ENCODE results near the gene TSG101.
A peak's percentile ranks its signal among the peaks of the same experiment; 100 is the strongest.

The TSG101 gene

GRCh38 chr11:18463439-18463838, 63.3 kb downstream of the TSG101 start:
- TF ChIP-seq, protein P1, sequence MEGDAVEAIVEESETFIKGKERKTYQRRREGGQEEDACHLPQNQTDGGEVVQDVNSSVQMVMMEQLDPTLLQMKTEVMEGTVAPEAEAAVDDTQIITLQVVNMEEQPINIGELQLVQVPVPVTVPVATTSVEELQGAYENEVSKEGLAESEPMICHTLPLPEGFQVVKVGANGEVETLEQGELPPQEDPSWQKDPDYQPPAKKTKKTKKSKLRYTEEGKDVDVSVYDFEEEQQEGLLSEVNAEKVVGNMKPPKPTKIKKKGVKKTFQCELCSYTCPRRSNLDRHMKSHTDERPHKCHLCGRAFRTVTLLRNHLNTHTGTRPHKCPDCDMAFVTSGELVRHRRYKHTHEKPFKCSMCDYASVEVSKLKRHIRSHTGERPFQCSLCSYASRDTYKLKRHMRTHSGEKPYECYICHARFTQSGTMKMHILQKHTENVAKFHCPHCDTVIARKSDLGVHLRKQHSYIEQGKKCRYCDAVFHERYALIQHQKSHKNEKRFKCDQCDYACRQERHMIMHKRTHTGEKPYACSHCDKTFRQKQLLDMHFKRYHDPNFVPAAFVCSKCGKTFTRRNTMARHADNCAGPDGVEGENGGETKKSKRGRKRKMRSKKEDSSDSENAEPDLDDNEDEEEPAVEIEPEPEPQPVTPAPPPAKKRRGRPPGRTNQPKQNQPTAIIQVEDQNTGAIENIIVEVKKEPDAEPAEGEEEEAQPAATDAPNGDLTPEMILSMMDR (conservative IDR thresholded peaks at IDR 0.05; ENCODE audit: low read depth, low read length), result no peak
- no peak for DNase-seq (ENCODE audit: low read depth)
- H3K4me3 ChIP-seq (ENCODE audit: low read length), result no peak overlapping the region

- H3K4me3 ChIP-seq (ENCODE audit: low read length), result no peak overlapping the region
- TF ChIP-seq, protein P1 (conservative IDR thresholded peaks at IDR 0.05; ENCODE audit: low read depth, low read length), result no peak
- DNase-seq (ENCODE audit: low read depth), result no peak
Observed at GRCh38 chr11:18461909-18462308, 64.8 kb downstream of the TSG101 start.

- H3K4me3 ChIP-seq (ENCODE audit: low read length), result no peak overlapping the region
- TF ChIP-seq, protein P1 (conservative IDR thresholded peaks at IDR 0.05; ENCODE audit: low read depth, low read length), result no peak
- DNase-seq (ENCODE audit: low read depth), result no peak
Observed at GRCh38 chr11:18459634-18460033, 67.1 kb downstream of the TSG101 start.

GRCh38 chr11:18457450-18457849, 69.3 kb downstream of the TSG101 start:
- no peak overlapping the region for H3K4me3 ChIP-seq (ENCODE audit: low read length)
- peak; percentile 31 for DNase-seq (ENCODE audit: low read depth)
- TF ChIP-seq, protein P1 (conservative IDR thresholded peaks at IDR 0.05; ENCODE audit: low read depth, low read length), result no peak

- TF ChIP-seq, protein P1 (conservative IDR thresholded peaks at IDR 0.05; ENCODE audit: low read depth, low read length), result no peak
- no peak for DNase-seq (ENCODE audit: low read depth)
- no peak within 1 kb of the TSS for H3K4me3 ChIP-seq (ENCODE audit: low read length)
Observed at GRCh38 chr11:18455686-18456372, 70.9 kb downstream of the TSG101 start, which contains the start of gene LDHAL6A. TSS of gene LDHAL6A (plus strand) at chr11:18455856. CDS start at chr11:18456681, 825 bp downstream.

- no peak overlapping the region for H3K4me3 ChIP-seq (ENCODE audit: low read length)
- TF ChIP-seq, protein P1 (conservative IDR thresholded peaks at IDR 0.05; ENCODE audit: low read depth, low read length), result no peak
- DNase-seq (ENCODE audit: low read depth), result peak; percentile 4
Observed at GRCh38 chr11:18452927-18453326, 73.8 kb downstream of the TSG101 start.

DNA sequence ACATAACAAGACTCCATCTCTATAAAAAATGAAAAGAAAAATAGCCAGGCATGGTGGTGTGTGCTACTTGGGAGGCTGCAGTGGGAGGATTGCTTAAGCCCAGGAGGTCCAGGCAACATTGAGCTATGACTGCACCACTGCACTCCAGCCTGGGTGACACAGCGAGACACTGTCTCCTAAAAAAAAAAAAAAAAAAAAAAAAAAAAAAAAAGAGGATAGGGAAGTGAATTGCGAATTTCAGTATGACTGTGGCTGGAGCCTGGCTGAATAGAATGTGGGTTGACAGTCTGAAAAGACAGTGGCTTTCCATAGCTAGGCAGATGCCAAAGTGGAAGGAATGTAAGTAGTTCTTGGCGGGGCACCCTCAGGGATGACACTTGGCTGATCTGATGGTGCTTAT, 77.5 kb downstream of the TSG101 start:
- no peak for DNase-seq (ENCODE audit: low read depth)
- TF ChIP-seq, protein P1 (conservative IDR thresholded peaks at IDR 0.05; ENCODE audit: low read depth, low read length), result no peak
- H3K4me3 ChIP-seq (ENCODE audit: low read length), result no peak overlapping the region
